Progenitor cell of endocrine pancreas (in vitro differentiated cells): Measurements from ENCODE around the gene SETBP1. TPM values are rescaled to one million over a fixed set of nuclear protein-coding genes. Genes with fewer than 3 reads are reported as not detected.

ENCODE experiments used
- DNase-seq: peaks from one replicate; pipeline ENCODE4 v3.0.0; 2021; ENCODE audit warnings: low spot score; ENCODE audit not compliant: unreplicated experiment
- H3K27ac Mint-ChIP-seq: 2 replicates; pipeline ENCODE4 v1.8.0; 2021; ENCODE audit warnings: mild to moderate bottlenecking, moderate library complexity, mixed read lengths
- H3K27me3 Mint-ChIP-seq: 2 replicates; pipeline ENCODE4 v1.8.0; 2021; ENCODE audit warnings: mixed read lengths
- H3K36me3 Mint-ChIP-seq: 2 replicates; pipeline ENCODE4 v1.8.0; 2022; ENCODE audit warnings: mixed read lengths; ENCODE audit not compliant: insufficient read depth
- H3K4me1 Mint-ChIP-seq: 2 replicates; pipeline ENCODE4 v1.8.0; 2021; ENCODE audit warnings: low read depth, mixed read lengths
- H3K4me3 Mint-ChIP-seq: 2 replicates; pipeline ENCODE4 v1.8.0; 2021; ENCODE audit warnings: low read depth, mild to moderate bottlenecking, moderate library complexity, mixed read lengths
- H3K9me3 Mint-ChIP-seq: 2 replicates; pipeline ENCODE4 v1.8.0; 2021; ENCODE audit warnings: low read depth, mixed read lengths
- total RNA-seq: library from RNA; stranded (reverse); gene quantifications from 2 replicates; pipeline ENCODE4 v1.2.1, GENCODE V29; 2021
- TF ChIP-seq, protein P1 (sequence below): fragments of 200-600 bp; sonication (generic); IDR thresholded peaks from one replicate; pipeline ENCODE4 v1.5.0; 2021; ENCODE audit warnings: antibody characterized with exemption, mild to moderate bottlenecking; ENCODE audit not compliant: unreplicated experiment

SETBP1 gene
- total RNA-seq, 1 donor from 2014 or later: 30.8 TPM

- Mint-ChIP-seq H3K9me3 (peaks cover 7% of the 10 kb centered on the region), H3K36me3 (peaks cover 7% of the 10 kb centered on the region), H3K27me3 (no peaks in the 10 kb centered on the region), H3K4me1 (peaks cover 10% of the 10 kb centered on the region), H3K4me3 (no peak overlapping the region), H3K27ac (no peak overlapping the region)
- DNase-seq: no peak
- TF ChIP-seq, protein P1, sequence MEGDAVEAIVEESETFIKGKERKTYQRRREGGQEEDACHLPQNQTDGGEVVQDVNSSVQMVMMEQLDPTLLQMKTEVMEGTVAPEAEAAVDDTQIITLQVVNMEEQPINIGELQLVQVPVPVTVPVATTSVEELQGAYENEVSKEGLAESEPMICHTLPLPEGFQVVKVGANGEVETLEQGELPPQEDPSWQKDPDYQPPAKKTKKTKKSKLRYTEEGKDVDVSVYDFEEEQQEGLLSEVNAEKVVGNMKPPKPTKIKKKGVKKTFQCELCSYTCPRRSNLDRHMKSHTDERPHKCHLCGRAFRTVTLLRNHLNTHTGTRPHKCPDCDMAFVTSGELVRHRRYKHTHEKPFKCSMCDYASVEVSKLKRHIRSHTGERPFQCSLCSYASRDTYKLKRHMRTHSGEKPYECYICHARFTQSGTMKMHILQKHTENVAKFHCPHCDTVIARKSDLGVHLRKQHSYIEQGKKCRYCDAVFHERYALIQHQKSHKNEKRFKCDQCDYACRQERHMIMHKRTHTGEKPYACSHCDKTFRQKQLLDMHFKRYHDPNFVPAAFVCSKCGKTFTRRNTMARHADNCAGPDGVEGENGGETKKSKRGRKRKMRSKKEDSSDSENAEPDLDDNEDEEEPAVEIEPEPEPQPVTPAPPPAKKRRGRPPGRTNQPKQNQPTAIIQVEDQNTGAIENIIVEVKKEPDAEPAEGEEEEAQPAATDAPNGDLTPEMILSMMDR: no peak
Measured at GRCh38 chr18:44998360-44998759, 317.7 kb downstream of the SETBP1 start.

- Mint-ChIP-seq H3K4me3 (no peak overlapping the region), H3K27me3 (no peaks in the 10 kb centered on the region), H3K36me3 (peaks cover 3% of the 10 kb centered on the region), H3K4me1 (peaks cover 20% of the 10 kb centered on the region), H3K9me3 (no peaks in the 10 kb centered on the region), H3K27ac (no peak overlapping the region)
- DNase-seq: no peak
- TF ChIP-seq, protein P1: no peak
Measured at GRCh38 chr18:45004546-45005080, 323.9 kb downstream of the SETBP1 start.

DNA sequence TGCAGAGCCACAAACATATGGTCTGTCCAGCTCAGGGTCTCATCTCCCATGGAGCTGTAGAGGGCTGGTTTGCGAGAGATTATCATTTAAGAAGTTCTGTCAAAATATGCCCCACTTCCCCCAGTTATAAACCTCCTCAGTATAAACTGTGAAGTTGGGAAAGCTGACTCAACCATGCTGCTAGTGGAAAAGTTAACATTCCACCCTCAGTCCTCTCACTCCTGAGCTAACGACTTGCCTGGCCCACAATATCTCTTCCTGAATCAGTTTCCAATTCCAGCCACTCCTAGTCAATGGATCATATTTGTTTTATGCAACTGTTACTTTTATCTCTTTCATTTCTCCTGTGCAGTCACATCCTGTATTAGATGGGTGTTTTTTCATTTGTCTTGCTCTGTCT, 326.2 kb downstream of the SETBP1 start:
- TF ChIP-seq, protein P1: no peak
- H3K27ac Mint-ChIP-seq: no peak overlapping the region
- peaks cover 41% of the 10 kb centered on the region for H3K4me1 Mint-ChIP-seq
- no peak overlapping the region for H3K4me3 Mint-ChIP-seq
- no peaks in the 10 kb centered on the region for H3K9me3 Mint-ChIP-seq
- H3K36me3 Mint-ChIP-seq: peaks cover under 1% of the 10 kb centered on the region
- no peaks in the 10 kb centered on the region for H3K27me3 Mint-ChIP-seq
- no peak for DNase-seq

DNA sequence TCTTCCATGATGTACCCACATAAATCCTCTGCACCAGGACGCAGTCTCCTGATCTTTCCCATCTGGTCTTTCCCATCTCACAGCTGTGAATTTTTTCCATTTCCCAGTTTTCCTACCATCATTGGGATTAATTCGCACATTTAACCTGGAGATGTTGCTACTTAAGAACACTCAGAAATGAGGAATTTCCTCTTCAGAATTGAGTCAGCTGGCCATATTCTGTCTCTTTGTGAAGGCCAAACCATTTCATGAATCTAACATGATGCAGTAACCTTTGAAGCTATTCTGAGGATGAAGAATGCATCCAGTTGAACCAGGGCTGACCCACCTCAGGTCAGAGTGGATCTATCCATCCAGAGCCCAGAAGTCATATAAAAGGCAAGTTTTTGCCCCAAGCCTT, 326.8 kb downstream of the SETBP1 start:
- no peaks in the 10 kb centered on the region for H3K36me3 Mint-ChIP-seq
- DNase-seq: no peak
- TF ChIP-seq, protein P1: no peak
- no peak overlapping the region for H3K27ac Mint-ChIP-seq
- no peak overlapping the region for H3K4me3 Mint-ChIP-seq
- no peaks in the 10 kb centered on the region for H3K9me3 Mint-ChIP-seq
- peaks cover 43% of the 10 kb centered on the region for H3K4me1 Mint-ChIP-seq
- no peaks in the 10 kb centered on the region for H3K27me3 Mint-ChIP-seq

GRCh38 chr18:45008694-45009413, 328.2 kb downstream of the SETBP1 start:
- Mint-ChIP-seq H3K4me1 (peaks cover 43% of the 10 kb centered on the region), H3K36me3 (no peaks in the 10 kb centered on the region), H3K4me3 (no peak overlapping the region), H3K9me3 (no peaks in the 10 kb centered on the region), H3K27ac (peak overlapping the region; percentile 93), H3K27me3 (no peaks in the 10 kb centered on the region)
- no peak for DNase-seq
- TF ChIP-seq, protein P1: no peak
